Gastrocnemius medialis (tissue), 4 donors: ENCODE measurements around the gene XAGE3. TPM values are rescaled to one million over a fixed set of nuclear protein-coding genes. Genes with fewer than 3 reads are reported as not detected.
"Not testable (repeated sequence)": the region's sequence is repeated elsewhere in the genome, so short reads cannot be mapped to it uniquely, and the experiment has no call there.

Experiments used
- ATAC-seq, 2 donors: fragments of 150-250 bp; one replicate each; pipeline ENCODE4 v1.9.1; 2016
- DNase-seq, 2 donors: peaks; one replicate each; pipeline ENCODE4 v3.0.0-alpha.2; 2019
- H3K27ac ChIP-seq, 4 donors: fragments of 200-600 bp; sonication (generic); 1 replicate in 1 of 4; 2 replicates in 3 of 4; pipeline ENCODE4 v1.5.1; 2016 to 2018; ENCODE audit warnings: mild to moderate bottlenecking in 2 of 4, moderate library complexity in 1 of 4
- H3K27me3 ChIP-seq, 3 donors: fragments of 200-600 bp; sonication (generic) in 2 of 3; 1 replicate in 1 of 3; 2 replicates in 2 of 3; pipeline versions ENCODE4 v1.5.1 to v1.6.0; 2016 to 2019; ENCODE audit warnings: mild to moderate bottlenecking in 1 of 3, moderate library complexity in 1 of 3
- H3K36me3 ChIP-seq, 2 donors: fragments of 200-600 bp; sonication (generic) in 1 of 2; one replicate each; pipeline ENCODE4 v1.5.1; 2017 to 2018
- H3K4me1 ChIP-seq, 2 donors: fragments of 200-600 bp; sonication (generic) in 1 of 2; one replicate each; pipeline ENCODE4 v1.5.1; 2016 to 2017; ENCODE audit warnings: mild to moderate bottlenecking in 2 of 2
- H3K4me3 ChIP-seq, 4 donors: fragments of 200-600 bp; sonication (generic) in 3 of 4; 1 replicate in 1 of 4; 2 replicates in 3 of 4; pipeline ENCODE4 v1.5.1; 2016 to 2019; ENCODE audit warnings: mild to moderate bottlenecking in 2 of 4
- H3K9me3 ChIP-seq, 3 donors: fragments of 200-600 bp; sonication (generic) in 2 of 3; 1 replicate in 1 of 3; 2 replicates in 2 of 3; pipeline ENCODE4 v1.5.1; 2016 to 2019
- POLR2A ChIP-seq, 2 donors: fragments of 450-650 bp; IDR thresholded peaks; one replicate each; pipeline ENCODE4 v1.6.1; 2017; ENCODE audit warnings: antibody characterized with exemption in 2 of 2, mild to moderate bottlenecking in 2 of 2, moderate library complexity in 2 of 2
- in situ Hi-C, 4 donors: fragments of 200-750 bp; cut with MboI; loops; one replicate each; pipeline versions ENCODE4 v1.15.0 to v1.8.0; 2017; ENCODE audit warnings: low sequenced_read_pairs in 4 of 4
- intact Hi-C: fragments of 100-400 bp; cut with DNase I; formaldehyde crosslinking; loops from one replicate; pipeline ENCODE4 v1.15.1; 2023; ENCODE audit warnings: low total_unique reads
- total RNA-seq, 4 donors: library from RNA; depleted of rRNA; stranded (reverse); fragments of >200 nt; gene quantifications; one replicate each; pipeline versions ENCODE4 v1.1.0 to v1.2.3, GENCODE V29; 2016
- TF ChIP-seq, protein P1 (sequence below), 5 experiments: fragments of 450-650 bp in 3 of 5; fragments of 200-600 bp in 2 of 5; sonication (generic) in 2 of 5; IDR thresholded peaks in 4 of 5; conservative IDR thresholded peaks in 1 of 5; 1 replicate in 4 of 5; 2 replicates in 1 of 5; pipeline ENCODE4 v1.5.1; 2016 to 2019; ENCODE audit warnings: antibody characterized with exemption in 5 of 5, mild to moderate bottlenecking in 3 of 5, moderate library complexity in 3 of 5

Gene XAGE3
- total RNA-seq, 4 donors from 2014 or later, result not detected

DNA sequence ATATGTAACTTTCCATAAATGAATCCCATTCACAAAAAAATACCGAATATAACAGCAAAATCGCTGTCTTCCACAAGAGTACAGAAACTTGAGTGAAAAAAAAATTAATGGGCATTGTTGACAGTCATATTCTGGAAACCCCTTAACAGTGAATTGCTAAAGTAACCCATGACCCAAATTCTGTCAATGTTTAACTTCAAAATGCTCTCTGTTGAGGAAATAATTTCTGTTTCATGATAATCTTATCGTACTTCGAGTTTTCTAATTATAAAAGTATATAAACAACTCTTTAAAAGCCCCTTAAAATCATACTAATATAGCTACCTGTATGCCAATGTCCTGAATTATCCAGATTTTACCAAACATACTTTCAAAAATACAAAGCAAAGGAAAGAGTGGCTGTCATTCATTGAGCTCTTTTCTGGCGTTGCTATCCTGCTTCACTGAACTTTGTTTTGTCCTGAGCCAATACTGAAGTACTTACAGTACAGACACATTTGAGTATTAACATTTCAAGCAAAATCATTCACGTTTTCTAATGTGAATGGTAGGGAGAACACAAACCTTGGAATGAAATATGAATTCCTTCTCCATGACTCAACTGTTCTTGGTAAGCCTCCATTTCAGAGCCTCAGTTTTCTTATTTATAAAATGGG, 2.4 kb downstream of the XAGE3 start:
- Histone ChIP-seq H3K27me3 (peaks cover 0 to 4% (median 0%) of the 10 kb centered on the region in 3 donors), H3K4me1 (no peaks in the 10 kb centered on the region), H3K4me3 (no peak overlapping the region), H3K36me3 (no peaks in the 10 kb centered on the region), H3K9me3 (no peaks in the 10 kb centered on the region), H3K27ac (no peak overlapping the region)
- ATAC-seq, result no peak
- TF ChIP-seq POLR2A (IDR thresholded peaks at IDR 0.05), result no peak
- TF ChIP-seq, protein P1, sequence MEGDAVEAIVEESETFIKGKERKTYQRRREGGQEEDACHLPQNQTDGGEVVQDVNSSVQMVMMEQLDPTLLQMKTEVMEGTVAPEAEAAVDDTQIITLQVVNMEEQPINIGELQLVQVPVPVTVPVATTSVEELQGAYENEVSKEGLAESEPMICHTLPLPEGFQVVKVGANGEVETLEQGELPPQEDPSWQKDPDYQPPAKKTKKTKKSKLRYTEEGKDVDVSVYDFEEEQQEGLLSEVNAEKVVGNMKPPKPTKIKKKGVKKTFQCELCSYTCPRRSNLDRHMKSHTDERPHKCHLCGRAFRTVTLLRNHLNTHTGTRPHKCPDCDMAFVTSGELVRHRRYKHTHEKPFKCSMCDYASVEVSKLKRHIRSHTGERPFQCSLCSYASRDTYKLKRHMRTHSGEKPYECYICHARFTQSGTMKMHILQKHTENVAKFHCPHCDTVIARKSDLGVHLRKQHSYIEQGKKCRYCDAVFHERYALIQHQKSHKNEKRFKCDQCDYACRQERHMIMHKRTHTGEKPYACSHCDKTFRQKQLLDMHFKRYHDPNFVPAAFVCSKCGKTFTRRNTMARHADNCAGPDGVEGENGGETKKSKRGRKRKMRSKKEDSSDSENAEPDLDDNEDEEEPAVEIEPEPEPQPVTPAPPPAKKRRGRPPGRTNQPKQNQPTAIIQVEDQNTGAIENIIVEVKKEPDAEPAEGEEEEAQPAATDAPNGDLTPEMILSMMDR (IDR thresholded peaks at IDR 0.05 in 4 of 5, conservative IDR thresholded peaks at IDR 0.05 in 1 of 5), result no peak
- intact Hi-C loops, result no loop called here
- in situ Hi-C loops, result no loop called here
- DNase-seq, result no peak

DNA sequence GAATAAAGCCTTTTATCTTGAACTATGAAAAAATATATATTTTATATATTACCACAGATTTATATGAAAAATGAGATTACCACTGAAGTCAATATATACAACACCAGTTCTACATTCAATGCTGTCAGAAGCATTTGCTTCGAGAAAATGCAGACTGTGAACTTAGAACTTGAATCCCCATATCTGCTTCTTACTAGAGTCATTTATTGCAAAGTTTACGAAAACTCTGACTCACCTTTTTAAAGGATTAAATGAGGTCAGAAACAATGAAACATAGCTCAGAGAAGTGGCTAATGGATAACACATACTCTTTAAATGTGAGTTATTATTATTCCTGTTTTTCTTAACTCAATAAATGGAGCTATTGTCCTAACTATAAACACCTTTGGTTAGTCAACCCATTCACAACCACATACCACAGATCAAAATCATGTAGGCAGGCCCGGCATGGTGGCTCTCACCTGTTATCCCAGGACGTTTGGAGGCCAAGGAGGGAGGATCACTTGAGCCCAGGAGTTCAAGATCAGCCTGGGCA, 10.8 kb downstream of the XAGE3 start:
- H3K4me1 ChIP-seq, DNase-seq, intact Hi-C loops, H3K4me3 ChIP-seq, H3K27ac ChIP-seq, in situ Hi-C loops, H3K36me3 ChIP-seq, ATAC-seq, H3K9me3 ChIP-seq: not testable (repeated sequence)
- H3K27me3 ChIP-seq, result peaks cover 0 to 13% (median 0%) of the 10 kb centered on the region in 3 donors

DNA sequence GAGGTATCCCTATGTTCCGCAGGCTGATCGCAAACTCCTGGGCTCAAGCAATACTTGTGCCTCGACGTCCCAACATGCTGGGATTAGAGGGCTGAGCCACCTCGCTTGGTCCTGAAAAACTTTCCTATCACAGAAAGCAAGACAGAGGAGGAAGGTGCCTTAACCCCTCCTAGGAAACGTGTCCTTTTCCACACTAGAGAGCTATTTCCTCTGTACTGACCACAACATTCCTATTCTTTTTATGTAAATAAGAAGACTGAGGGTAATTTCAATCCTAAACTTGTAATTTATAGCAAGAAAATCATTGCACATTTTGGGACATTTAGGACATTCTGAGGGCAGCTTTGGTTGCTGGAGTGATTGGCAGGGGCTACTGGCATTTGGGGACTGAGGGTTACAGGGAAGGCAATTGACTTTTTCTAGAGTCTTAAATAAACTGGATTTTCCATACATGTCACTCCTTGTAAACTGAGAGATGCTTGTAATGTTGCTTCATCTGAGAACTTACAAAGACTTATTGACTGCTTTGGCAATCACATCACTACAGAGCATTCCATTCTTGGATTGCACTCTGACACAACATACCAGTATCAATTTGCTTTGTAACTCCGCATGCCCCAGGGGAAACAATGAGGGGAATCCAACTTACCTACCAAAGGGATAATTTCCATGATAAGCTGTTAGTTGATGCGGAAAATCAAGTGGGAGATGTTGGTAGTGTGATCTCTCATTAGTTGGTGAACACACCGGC, 15.6 kb downstream of the XAGE3 start:
- DNase-seq (no peak), ATAC-seq (no peak)
- Histone ChIP-seq H3K9me3 (no peaks in the 10 kb centered on the region), H3K4me1 (no peaks in the 10 kb centered on the region), H3K27ac (no peak overlapping the region), H3K4me3 (no peak overlapping the region), H3K27me3 (peaks cover 0 to 19% (median 5%) of the 10 kb centered on the region in 3 donors), H3K36me3 (no peaks in the 10 kb centered on the region)
- TF ChIP-seq, protein P1 (IDR thresholded peaks at IDR 0.05 in 4 of 5, conservative IDR thresholded peaks at IDR 0.05 in 1 of 5), result no peak
- no peak for TF ChIP-seq POLR2A (IDR thresholded peaks at IDR 0.05)
- intact Hi-C loops (no loop called here), in situ Hi-C loops (no loop called here)

DNA sequence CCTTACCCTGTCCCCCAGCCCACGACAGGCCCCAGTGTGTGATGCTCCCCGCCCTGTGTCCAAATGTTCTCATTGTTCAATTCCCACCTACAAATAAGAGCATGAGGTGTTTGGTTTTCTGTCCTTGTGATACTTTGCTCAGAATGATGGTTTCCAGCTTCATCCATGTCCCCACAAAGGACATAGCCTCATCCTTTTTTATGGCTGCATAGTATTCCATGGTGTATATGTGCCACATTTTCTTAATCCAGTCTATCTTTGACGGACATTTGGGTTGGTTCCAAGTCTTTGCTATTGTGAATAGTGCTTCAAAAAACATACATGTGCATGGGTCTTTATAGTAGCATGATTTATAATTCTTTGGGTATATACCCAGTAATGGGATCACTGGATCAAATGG, 24.3 kb downstream of the XAGE3 start:
- H3K9me3 ChIP-seq, H3K36me3 ChIP-seq, DNase-seq, in situ Hi-C loops, H3K27ac ChIP-seq, H3K4me1 ChIP-seq, H3K27me3 ChIP-seq, H3K4me3 ChIP-seq, ATAC-seq, intact Hi-C loops: not testable (repeated sequence)

DNA sequence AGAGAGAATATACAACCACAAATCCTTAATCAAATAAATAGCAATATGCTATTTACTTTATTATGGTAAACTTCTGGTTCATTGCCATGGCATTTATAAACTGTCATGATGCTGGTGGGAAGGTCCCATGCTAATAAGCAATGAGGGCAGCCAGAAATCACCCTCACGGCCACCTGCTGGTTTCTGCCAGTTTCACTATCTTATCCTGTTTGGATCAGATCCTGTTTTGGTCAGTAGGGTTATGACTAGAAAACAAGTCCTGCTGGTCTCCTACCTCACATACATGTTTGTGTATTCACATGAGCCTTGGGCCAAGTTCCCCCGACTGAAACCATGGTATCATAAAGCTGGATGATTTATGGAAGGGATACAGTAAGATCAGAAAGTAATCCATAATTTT, 28.7 kb downstream of the XAGE3 start:
- intact Hi-C loops, result no loop called here
- no peak overlapping the region for H3K4me3 ChIP-seq
- H3K4me1 ChIP-seq, result no peaks in the 10 kb centered on the region
- DNase-seq (no peak), ATAC-seq (no peak)
- in situ Hi-C loops, result no loop called here
- no peak for TF ChIP-seq POLR2A (IDR thresholded peaks at IDR 0.05)
- TF ChIP-seq, protein P1 (IDR thresholded peaks at IDR 0.05 in 4 of 5, conservative IDR thresholded peaks at IDR 0.05 in 1 of 5), result no peak
- H3K9me3 ChIP-seq, result no peaks in the 10 kb centered on the region
- H3K27ac ChIP-seq, result no peak overlapping the region
- H3K36me3 ChIP-seq, result no peaks in the 10 kb centered on the region
- H3K27me3 ChIP-seq, result no peaks in the 10 kb centered on the region
